Naive thymus-derived CD4-positive, alpha-beta T cell (primary cell): Measurements from ENCODE around the gene ACTN4. TPM values are rescaled to one million over a fixed set of nuclear protein-coding genes. Genes with fewer than 3 reads are reported as not detected.

Experiments used
- ATAC-seq: fragments of 150-1000 bp; cut with Tn5 transposase; 2 replicates; pipeline ENCODE4 v1.10.0; 2021; ENCODE audit warnings: mild to moderate bottlenecking, moderate library complexity
- CTCF ChIA-PET: fragments of 350-600 bp; sonication (Branson Sonifier 250); formaldehyde crosslinking; loops from one replicate; lab custom pipeline; 2021; ENCODE audit warnings: antibody characterized with exemption; lab: Charles Lee
- POLR2A ChIA-PET: fragments of 350-600 bp; sonication (Branson Sonifier 250); formaldehyde crosslinking; loops from one replicate; lab custom pipeline; 2021; ENCODE audit warnings: antibody characterized with exemption, inconsistent platforms; lab: Charles Lee
- DNase-seq, 9 donors: peaks; one replicate each; pipeline versions ENCODE4 v3.0.0 to v3.0.0-alpha.2; 2020 to 2022; ENCODE audit warnings: mixed read lengths in 1 of 9
- H3K27ac ChIP-seq: one replicate; pipeline ENCODE4 v1.7.0; 2013; ENCODE audit warnings: mild to moderate bottlenecking, low read depth, low read length, moderate library complexity
- H3K27me3 ChIP-seq, 2 donors: one replicate each; pipeline ENCODE4 v1.7.0; 2013; ENCODE audit warnings: low read length in 2 of 2, mild to moderate bottlenecking in 2 of 2, moderate library complexity in 2 of 2; ENCODE audit not compliant: control insufficient read depth in 2 of 2, insufficient read depth in 2 of 2
- H3K36me3 ChIP-seq, 3 experiments: 1 replicate in 2 of 3; 2 replicates in 1 of 3; pipeline ENCODE4 v1.7.0; 2013; ENCODE audit warnings: low read length in 3 of 3, mild to moderate bottlenecking in 3 of 3, moderate library complexity in 1 of 3; ENCODE audit not compliant: insufficient read depth in 3 of 3, control insufficient read depth in 2 of 3
- H3K4me1 ChIP-seq, 2 donors: one replicate each; pipeline ENCODE4 v1.7.0; 2013; ENCODE audit warnings: low read length in 2 of 2, mild to moderate bottlenecking in 2 of 2, moderate library complexity in 1 of 2; ENCODE audit not compliant: control insufficient read depth in 2 of 2, insufficient read depth in 2 of 2
- H3K4me3 ChIP-seq: 2 replicates; pipeline ENCODE4 v1.7.0; 2013; ENCODE audit warnings: mild to moderate bottlenecking, low read length
- H3K9me3 ChIP-seq, 3 experiments: 1 replicate in 2 of 3; 2 replicates in 1 of 3; pipeline ENCODE4 v1.7.0; 2013; ENCODE audit warnings: low read length in 3 of 3; ENCODE audit not compliant: control insufficient read depth in 2 of 3
- H3K27ac Mint-ChIP-seq, 9 donors: one replicate each; pipeline ENCODE4 v1.8.0; 2020 to 2022; ENCODE audit warnings: mixed read lengths in 9 of 9, mild to moderate bottlenecking in 8 of 9, moderate library complexity in 5 of 9, inconsistent platforms in 2 of 9
- H3K27me3 Mint-ChIP-seq, 5 donors: one replicate each; pipeline ENCODE4 v1.8.0; 2021 to 2022; ENCODE audit warnings: mixed read lengths in 5 of 5, mild to moderate bottlenecking in 1 of 5
- H3K36me3 Mint-ChIP-seq, 5 donors: one replicate each; pipeline ENCODE4 v1.8.0; 2020 to 2022; ENCODE audit warnings: mixed read lengths in 5 of 5, mild to moderate bottlenecking in 3 of 5, inconsistent platforms in 1 of 5
- H3K4me1 Mint-ChIP-seq, 7 donors: one replicate each; pipeline ENCODE4 v1.8.0; 2020 to 2022; ENCODE audit warnings: mixed read lengths in 7 of 7, mild to moderate bottlenecking in 3 of 7, inconsistent platforms in 1 of 7
- H3K4me3 Mint-ChIP-seq, 10 donors: one replicate each; pipeline ENCODE4 v1.8.0; 2020 to 2022; ENCODE audit warnings: mild to moderate bottlenecking in 10 of 10, mixed read lengths in 10 of 10, moderate library complexity in 6 of 10, inconsistent platforms in 2 of 10
- H3K9me3 Mint-ChIP-seq, 11 donors: one replicate each; pipeline ENCODE4 v1.8.0; 2020 to 2022; ENCODE audit warnings: mixed read lengths in 11 of 11, mild to moderate bottlenecking in 4 of 11, inconsistent platforms in 1 of 11, moderate library complexity in 1 of 11
- intact Hi-C, 2 donors: fragments of 100-400 bp; cut with micrococcal nuclease; formaldehyde crosslinking; loops; one replicate each; pipeline ENCODE4 v1.15.1; 2023
- polyA plus RNA-seq, 2 donors: library from polyadenylated mRNA; unstranded; fragments of 300-500 nt; fragmentation: Illumina TruSeq; gene quantifications; one replicate each; pipeline ENCODE4 v1.2.3, GENCODE V29; 2021
- total RNA-seq, 6 experiments: library from RNA in 5 of 6; stranded (reverse) in 5 of 6; gene quantifications; 1 replicate in 5 of 6; 2 replicates in 1 of 6; pipeline ENCODE4 v1.2.3 and lab custom pipeline; 2021 to 2026

The ACTN4 gene
- total and polyA plus RNA-seq, 7 experiments from 2014 or later: 2.8 to 355 (median 52.1) TPM

- Histone ChIP-seq H3K9me3 (no peaks in the 10 kb centered on the region), H3K4me3 (no peak overlapping the region), H3K36me3 (peaks cover 0 to 7% (median 0%) of the 10 kb centered on the region in 3 experiments), H3K27ac (no peak overlapping the region), H3K4me1 (peaks cover 37 to 75% of the 10 kb centered on the region in 2 donors), H3K27me3 (peaks cover 0 to 7% of the 10 kb centered on the region in 2 donors)
- peaks cover 34 to 84% (median 58%) of the 10 kb centered on the region in 7 donors for H3K4me1 Mint-ChIP-seq
- ChIA-PET CTCF (no interaction called here), POLR2A (no interaction called here)
- ATAC-seq (no peak), DNase-seq (no peak)
- peaks cover 0 to 33% (median 11%) of the 10 kb centered on the region in 5 donors for H3K36me3 Mint-ChIP-seq
- H3K4me3 Mint-ChIP-seq: no peak overlapping the region
- intact Hi-C loops: no loop called here
- H3K27ac Mint-ChIP-seq: no peak overlapping the region
- peaks cover 0 to 40% (median 35%) of the 10 kb centered on the region in 5 donors for H3K27me3 Mint-ChIP-seq
- no peaks in the 10 kb centered on the region for H3K9me3 Mint-ChIP-seq
These were observed 17.9 kb downstream of the ACTN4 start for GRCh38 chr19:38665219-38665931.

GRCh38 chr19:38665950-38666662 is 18.7 kb downstream of the ACTN4 start:
- ChIA-PET CTCF (no interaction called here), POLR2A (no interaction called here)
- Histone ChIP-seq H3K4me1 (peaks cover 38 to 81% of the 10 kb centered on the region in 2 donors), H3K9me3 (no peaks in the 10 kb centered on the region), H3K27me3 (peaks cover 0 to 7% of the 10 kb centered on the region in 2 donors), H3K36me3 (peaks cover 0 to 2% (median 0%) of the 10 kb centered on the region in 3 experiments), H3K4me3 (no peak overlapping the region), H3K27ac (no peak overlapping the region)
- Mint-ChIP-seq H3K27ac (no peak overlapping the region), H3K27me3 (peaks cover 0 to 34% (median 28%) of the 10 kb centered on the region in 5 donors), H3K9me3 (no peaks in the 10 kb centered on the region), H3K36me3 (peaks cover 0 to 27% (median 6%) of the 10 kb centered on the region in 5 donors), H3K4me3 (peak overlapping the region in 1 of 10 donors; percentile 41), H3K4me1 (peaks cover 34 to 84% (median 61%) of the 10 kb centered on the region in 7 donors)
- no peak for ATAC-seq
- no peak for DNase-seq
- intact Hi-C loops: loop anchor here in 1 of 2 donors (2.0 kb wide), 1 partner anchor 15 kb away; no protein-coding TSS in a partner anchor

GRCh38 chr19:38666663-38667511 is 19.4 kb downstream of the ACTN4 start:
- Histone ChIP-seq H3K9me3 (no peaks in the 10 kb centered on the region), H3K27ac (no peak overlapping the region), H3K4me1 (peaks cover 38 to 88% of the 10 kb centered on the region in 2 donors), H3K4me3 (no peak overlapping the region), H3K27me3 (peaks cover 0 to 7% of the 10 kb centered on the region in 2 donors), H3K36me3 (no peaks in the 10 kb centered on the region)
- intact Hi-C loops: loop anchor here in 1 of 2 donors (1.0 to 2.0 kb wide), 2 partner anchors 11 to 14 kb away; no protein-coding TSS in a partner anchor
- POLR2A ChIA-PET: no interaction called here
- peak overlapping the region in 1 of 9 donors; percentile 71 for H3K27ac Mint-ChIP-seq
- H3K4me1 Mint-ChIP-seq: peaks cover 34 to 88% (median 65%) of the 10 kb centered on the region in 7 donors
- no peak for DNase-seq
- peaks cover 0 to 30% (median 25%) of the 10 kb centered on the region in 5 donors for H3K27me3 Mint-ChIP-seq
- H3K36me3 Mint-ChIP-seq: peaks cover 0 to 24% (median 4%) of the 10 kb centered on the region in 5 donors
- no peaks in the 10 kb centered on the region for H3K9me3 Mint-ChIP-seq
- peak; percentile 48 for ATAC-seq
- CTCF ChIA-PET: interaction anchor here (0.6 kb wide), 1 partner anchor 459 kb away, joined by 3 read pairs; no protein-coding TSS in a partner anchor
- H3K4me3 Mint-ChIP-seq: peak overlapping the region in 8 of 10 donors; percentile 7 to 70 (median 28)

GRCh38 chr19:38667661-38668171 is 20.3 kb downstream of the ACTN4 start:
- peak; percentile 40 for ATAC-seq
- H3K4me1 Mint-ChIP-seq: peaks cover 34 to 84% (median 65%) of the 10 kb centered on the region in 7 donors
- intact Hi-C loops: loop anchor here (1.0 to 2.0 kb wide), 3 partner anchors 11 to 13 kb away; no protein-coding TSS in a partner anchor

GRCh38 chr19:38669552-38669951 is 22.1 kb downstream of the ACTN4 start:
- CTCF ChIA-PET: no interaction called here
- Histone ChIP-seq H3K4me3 (peak overlapping the region; percentile 25), H3K36me3 (no peaks in the 10 kb centered on the region), H3K9me3 (no peaks in the 10 kb centered on the region), H3K27ac (no peak overlapping the region), H3K27me3 (peaks cover 0 to 3% of the 10 kb centered on the region in 2 donors), H3K4me1 (peaks cover 30 to 71% of the 10 kb centered on the region in 2 donors)
- peaks cover 0 to 17% (median 4%) of the 10 kb centered on the region in 5 donors for H3K27me3 Mint-ChIP-seq
- ATAC-seq (peak; percentile 56), DNase-seq (peak in 3 of 9 donors; percentile 27 to 46 (median 33))
- POLR2A ChIA-PET: interaction anchor here (0.5 to 1.4 kb wide), 5 partner anchors 10 to 1939 kb away, joined by 3 to 6 read pairs (median 4); partner anchors contain the start of genes MRPS12 and SARS2
- H3K4me3 Mint-ChIP-seq: peak overlapping the region; percentile 65 to 81 (median 76)
- H3K4me1 Mint-ChIP-seq: peaks cover 31 to 74% (median 57%) of the 10 kb centered on the region in 7 donors
- H3K9me3 Mint-ChIP-seq: no peaks in the 10 kb centered on the region
- peaks cover 0 to 21% (median 4%) of the 10 kb centered on the region in 5 donors for H3K36me3 Mint-ChIP-seq
- intact Hi-C loops: loop anchor here in 1 of 2 donors (2.0 kb wide), 1 partner anchor 15 kb away; no protein-coding TSS in a partner anchor
- peak overlapping the region in 2 of 9 donors; percentile 33 to 44 for H3K27ac Mint-ChIP-seq

More at GRCh38 chr19:38667661-38668171, 20.3 kb downstream of the ACTN4 start:
- Mint-ChIP-seq H3K27ac (peak overlapping the region in 1 of 9 donors; percentile 14), H3K9me3 (no peaks in the 10 kb centered on the region), H3K4me3 (peak overlapping the region in 2 of 10 donors; percentile 36 to 76), H3K27me3 (peaks cover 0 to 27% (median 18%) of the 10 kb centered on the region in 5 donors), H3K36me3 (peaks cover 0 to 24% (median 4%) of the 10 kb centered on the region in 5 donors)
- ChIA-PET CTCF (interaction anchor here (0.6 kb wide), 1 partner anchor 460 kb away, joined by 3 read pairs; no protein-coding TSS in a partner anchor), POLR2A (interaction anchor here (0.8 kb wide), 1 partner anchor 100 kb away, joined by 3 read pairs; no protein-coding TSS in a partner anchor)
- H3K27me3 ChIP-seq: no peaks in the 10 kb centered on the region
- no peak overlapping the region for H3K4me3 ChIP-seq
- no peaks in the 10 kb centered on the region for H3K36me3 ChIP-seq
- no peak overlapping the region for H3K27ac ChIP-seq
- H3K4me1 ChIP-seq: peaks cover 38 to 84% of the 10 kb centered on the region in 2 donors
- DNase-seq: no peak
- H3K9me3 ChIP-seq: no peaks in the 10 kb centered on the region
